Activated B cell treated with CpG ODN at 0.5 μM for 24 hours (primary cell): ENCODE measurements around the gene TMEM30A. TPM values are rescaled to one million over a fixed set of nuclear protein-coding genes. Genes with fewer than 3 reads are reported as not detected.

Experiments
- ATAC-seq: fragments of 200-7000 bp; cut with Tn5 transposase; one replicate; pipeline ENCODE4 v1.10.0; 2021; ENCODE audit warnings: low read depth, mild to moderate bottlenecking, moderate library complexity
- CTCF ChIA-PET: fragments of 350-600 bp; sonication (Branson Sonifier 250); formaldehyde crosslinking; loops from one replicate; lab custom pipeline; 2021; ENCODE audit warnings: antibody characterized with exemption; lab: Charles Lee
- POLR2A ChIA-PET: fragments of 350-600 bp; sonication (Branson Sonifier 250); formaldehyde crosslinking; loops from one replicate; lab custom pipeline; 2021; ENCODE audit warnings: antibody characterized with exemption; lab: Charles Lee
- DNase-seq: peaks from one replicate; pipeline ENCODE4 v3.0.0; 2022
- H3K27ac Mint-ChIP-seq: one replicate; pipeline ENCODE4 v1.8.0; 2020; ENCODE audit warnings: mixed read lengths
- H3K27me3 Mint-ChIP-seq: one replicate; pipeline ENCODE4 v1.8.0; 2021; ENCODE audit warnings: mixed read lengths
- H3K36me3 Mint-ChIP-seq: one replicate; pipeline ENCODE4 v1.8.0; 2021; ENCODE audit warnings: low read depth, mixed read lengths
- H3K4me1 Mint-ChIP-seq: one replicate; pipeline ENCODE4 v1.8.0; 2021; ENCODE audit warnings: mixed read lengths
- H3K4me3 Mint-ChIP-seq: one replicate; pipeline ENCODE4 v1.8.0; 2020; ENCODE audit warnings: mild to moderate bottlenecking, mixed read lengths
- H3K9me3 Mint-ChIP-seq: one replicate; pipeline ENCODE4 v1.8.0; 2020; ENCODE audit warnings: mixed read lengths
- CTCF ChIP-seq: fragments of 200-600 bp; IDR thresholded peaks from one replicate; pipeline ENCODE4 v1.8.0; 2022; ENCODE audit warnings: antibody characterized with exemption, mild to moderate bottlenecking
- intact Hi-C: fragments of 100-400 bp; cut with micrococcal nuclease; formaldehyde crosslinking; loops from one replicate; pipeline ENCODE4 v1.15.1; 2024
- total RNA-seq: library from RNA; stranded (reverse); gene quantifications from 2 replicates; pipeline ENCODE4 v1.2.3, GENCODE V29; 2022

TMEM30A gene
- total RNA-seq, 1 donor from 2014 or later, result 38.7 TPM

GRCh38 chr6:75286955-75287354, 2.4 kb upstream of the TMEM30A start:
- Mint-ChIP-seq H3K4me3 (no peak overlapping the region), H3K27ac (no peak overlapping the region), H3K9me3 (no peaks in the 10 kb centered on the region), H3K4me1 (peaks cover 10% of the 10 kb centered on the region), H3K36me3 (peaks cover 2% of the 10 kb centered on the region), H3K27me3 (no peaks in the 10 kb centered on the region)
- TF ChIP-seq CTCF, result no peak
- CTCF ChIA-PET, result interaction anchor here (1.2 kb wide), 1 partner anchor 10 kb away, joined by 3 read pairs; no protein-coding TSS in a partner anchor
- POLR2A ChIA-PET, result no interaction called here
- intact Hi-C loops, result no loop called here
- no peak for DNase-seq
- ATAC-seq, result no peak

DNA sequence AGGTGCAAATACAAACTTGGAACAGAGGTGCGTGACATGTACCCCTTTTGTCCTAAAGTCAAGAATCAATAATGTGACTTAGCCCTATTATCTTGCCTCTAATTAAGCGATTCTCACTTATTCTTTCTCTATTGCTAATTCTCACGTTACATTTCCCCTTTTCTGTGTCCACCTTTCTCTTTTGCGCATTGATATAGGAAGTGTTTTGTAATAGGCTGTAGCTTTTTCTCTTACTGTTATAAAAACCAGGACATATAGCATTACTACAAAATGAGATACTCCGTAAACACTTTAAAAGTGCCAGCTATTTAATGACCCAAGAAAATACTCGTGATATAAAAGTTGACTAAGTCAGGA, 669 bp upstream of the TMEM30A start:
- H3K27me3 Mint-ChIP-seq, result no peaks in the 10 kb centered on the region
- ChIA-PET CTCF (interaction anchor here (1.0 to 3.3 kb wide), 3 partner anchors 15 to 76 kb away, joined by 3 to 10 read pairs (median 4); no protein-coding TSS in a partner anchor), POLR2A (interaction anchor here (1.3 to 3.3 kb wide), 5 partner anchors 42 to 1632 kb away, joined by 3 to 36 read pairs (median 6); partner anchors contain the start of genes COX7A2, SENP6 and SLC17A5)
- no peak for TF ChIP-seq CTCF
- H3K4me3 Mint-ChIP-seq, result no peak overlapping the region
- H3K9me3 Mint-ChIP-seq, result no peaks in the 10 kb centered on the region
- DNase-seq (no peak), ATAC-seq (no peak)
- intact Hi-C loops, result loop anchor here (1.0 to 2.0 kb wide), 4 partner anchors 12 to 1762 kb away; no protein-coding TSS in a partner anchor
- no peak overlapping the region for H3K27ac Mint-ChIP-seq
- no peaks in the 10 kb centered on the region for H3K36me3 Mint-ChIP-seq
- H3K4me1 Mint-ChIP-seq, result peaks cover 22% of the 10 kb centered on the region

DNA sequence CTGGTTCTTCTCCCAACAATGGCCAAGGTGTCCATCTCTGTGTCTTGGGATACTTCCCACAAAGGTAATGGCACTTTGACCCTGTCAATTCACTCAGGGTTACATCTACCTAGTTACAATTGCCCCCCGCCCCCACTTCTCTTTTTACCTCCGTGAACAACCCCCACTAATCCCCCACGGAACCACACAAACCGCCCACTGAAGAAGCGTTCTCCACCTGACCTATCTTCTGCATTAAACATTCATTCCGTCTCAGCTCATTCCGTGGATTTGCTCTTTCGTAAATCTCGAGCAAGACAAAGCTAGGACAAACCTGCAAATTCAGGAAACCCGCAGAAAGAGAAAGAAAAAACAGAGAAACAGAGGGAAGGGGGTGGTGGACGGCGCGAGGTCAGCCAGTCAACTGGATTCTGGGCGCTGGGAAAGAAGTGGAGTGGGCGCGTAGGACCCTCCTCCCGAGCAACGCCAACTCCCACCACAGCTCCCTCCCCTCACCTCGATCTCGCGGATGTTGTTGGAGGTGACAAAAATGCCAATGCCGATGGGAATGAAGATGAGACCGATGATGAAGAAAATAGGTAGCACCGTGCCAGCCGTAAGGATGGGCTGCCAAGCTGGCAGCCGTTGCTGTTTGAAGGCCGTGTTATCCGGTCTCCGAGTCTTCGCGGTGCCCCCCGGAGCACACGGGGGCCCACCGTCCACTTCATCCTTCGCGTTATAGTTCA, 523 bp downstream of the TMEM30A start:
- no peak for TF ChIP-seq CTCF
- Mint-ChIP-seq H3K4me3 (no peak overlapping the region), H3K27ac (no peak overlapping the region), H3K9me3 (no peaks in the 10 kb centered on the region), H3K36me3 (no peaks in the 10 kb centered on the region), H3K4me1 (peaks cover 31% of the 10 kb centered on the region), H3K27me3 (no peaks in the 10 kb centered on the region)
- ATAC-seq (peak; percentile 15), DNase-seq (peak; percentile 15)
- POLR2A ChIA-PET, result interaction anchor here (0.6 to 3.3 kb wide), 7 partner anchors 35 to 1631 kb away, joined by 3 to 36 read pairs (median 5); partner anchors contain the start of genes COX7A2, SENP6 and SLC17A5
- intact Hi-C loops, result loop anchor here (1.0 to 5.0 kb wide), 7 partner anchors 17 to 1832 kb away; partner anchors contain the start of genes CGAS, COX7A2, MYO6 and SENP6
- CTCF ChIA-PET, result interaction anchor here (1.0 to 3.3 kb wide), 4 partner anchors 11 to 75 kb away, joined by 3 to 10 read pairs (median 4); no protein-coding TSS in a partner anchor

DNA sequence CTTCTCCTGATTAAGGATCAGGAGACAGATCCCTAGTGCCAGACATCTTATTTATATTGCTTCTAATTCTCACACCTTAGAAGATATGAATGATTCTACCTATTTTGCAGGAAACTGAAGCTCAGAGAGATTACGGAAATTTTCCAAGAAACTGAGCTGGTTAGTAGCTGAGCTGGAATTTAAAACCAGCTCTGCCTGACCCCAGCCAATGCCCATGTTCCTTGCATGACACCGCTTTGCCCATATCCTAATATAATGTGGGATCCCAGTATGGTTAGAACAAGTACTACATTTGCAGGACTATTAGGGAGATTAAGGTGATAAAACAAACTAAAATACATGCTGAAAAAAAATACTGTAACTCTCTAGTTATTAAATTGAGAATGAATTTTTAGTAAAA, 1.9 kb downstream of the TMEM30A start:
- peak overlapping the region; percentile 37 for H3K4me3 Mint-ChIP-seq
- POLR2A ChIA-PET, result interaction anchor here (0.6 to 0.7 kb wide), 2 partner anchors 38 to 40 kb away, joined by 4 to 5 read pairs; partner anchors contain the start of gene COX7A2
- H3K27me3 Mint-ChIP-seq, result no peaks in the 10 kb centered on the region
- ATAC-seq, result no peak
- CTCF ChIA-PET, result interaction anchor here (3.3 kb wide), 1 partner anchor 16 kb away, joined by 10 read pairs; no protein-coding TSS in a partner anchor
- H3K36me3 Mint-ChIP-seq, result peaks cover 2% of the 10 kb centered on the region
- no peaks in the 10 kb centered on the region for H3K9me3 Mint-ChIP-seq
- no peak for TF ChIP-seq CTCF
- peaks cover 39% of the 10 kb centered on the region for H3K4me1 Mint-ChIP-seq
- DNase-seq, result no peak
- intact Hi-C loops, result loop anchor here (5.0 kb wide), 2 partner anchors 465 to 1830 kb away; partner anchors contain the start of genes CGAS and MYO6
- H3K27ac Mint-ChIP-seq, result no peak overlapping the region

- no peaks in the 10 kb centered on the region for H3K27me3 Mint-ChIP-seq
- no peak for TF ChIP-seq CTCF
- ChIA-PET POLR2A (no interaction called here), CTCF (no interaction called here)
- H3K4me3 Mint-ChIP-seq, result no peak overlapping the region
- H3K4me1 Mint-ChIP-seq, result peaks cover 40% of the 10 kb centered on the region
- H3K9me3 Mint-ChIP-seq, result no peaks in the 10 kb centered on the region
- no peak for ATAC-seq
- peak overlapping the region; percentile 25 for H3K27ac Mint-ChIP-seq
- no peak for DNase-seq
- intact Hi-C loops, result loop anchor here (5.0 kb wide), 2 partner anchors 466 to 1829 kb away; partner anchors contain the start of genes CGAS and MYO6
- H3K36me3 Mint-ChIP-seq, result peaks cover 7% of the 10 kb centered on the region
Observed at GRCh38 chr6:75281653-75282052, 2.9 kb downstream of the TMEM30A start.
